ENCODE results near the gene PSD.

- TF ChIP-seq HDAC2 (IDR thresholded peaks at IDR 0.05) = no peak
- no peak for TF ChIP-seq MYC (IDR thresholded peaks at IDR 0.05; ENCODE audit: insufficient read depth, insufficient read length, insufficient replicate concordance, low read length, severe bottlenecking)
- TF ChIP-seq NR2C1 (IDR thresholded peaks at IDR 0.05) = no peak
- TF ChIP-seq ESRRA (IDR thresholded peaks at IDR 0.05; ENCODE audit: low read length) = no peak
- no peak for TF ChIP-seq PBX3 (IDR thresholded peaks at IDR 0.05; ENCODE audit: insufficient replicate concordance, low read depth, low read length)
- TF ChIP-seq REST (IDR thresholded peaks at IDR 0.05; ENCODE audit: low read depth, low read length) = no peak
- no peak for TF ChIP-seq POLR2AphosphoS5 (IDR thresholded peaks at IDR 0.05; ENCODE audit: low read length)
Measured at GRCh38 chr10:102416283-102416682, 2.3 kb downstream of the PSD start.

All from GM12878 (cell line).